GM19463 (cell line): ENCODE data around the gene STIM2.
"Not testable (repeated sequence)": the region's sequence is repeated elsewhere in the genome, so short reads cannot be mapped to it uniquely, and the experiment has no call there.

Experiments
- ATAC-seq: cut with Tn5 transposase; IDR thresholded peaks from one replicate; pipeline ENCODE4 v1.9.1; 2021; ENCODE audit warnings: mild to moderate bottlenecking, moderate library complexity; ENCODE audit not compliant: unreplicated experiment

The STIM2 gene

DNA sequence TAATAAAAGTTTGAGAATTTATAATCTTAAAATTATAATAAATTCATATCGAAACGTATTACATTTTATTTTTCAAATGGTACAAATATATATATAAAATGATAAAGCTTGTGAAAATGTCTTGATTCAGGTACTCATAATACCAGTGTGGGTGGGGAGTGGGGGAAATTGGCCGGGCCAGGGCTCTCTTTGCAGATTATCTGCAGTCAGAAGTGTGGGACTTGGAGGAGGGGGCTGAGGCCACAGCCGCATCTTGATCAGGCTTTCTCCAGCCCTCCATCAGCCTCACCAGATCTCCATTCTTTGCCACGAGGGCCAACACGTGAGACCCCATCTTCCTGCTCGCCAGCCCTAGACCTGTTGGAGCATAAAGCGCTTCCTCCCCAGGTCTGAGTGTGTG, 86.7 kb downstream of the STIM2 start:
- ATAC-seq, result no peak

DNA sequence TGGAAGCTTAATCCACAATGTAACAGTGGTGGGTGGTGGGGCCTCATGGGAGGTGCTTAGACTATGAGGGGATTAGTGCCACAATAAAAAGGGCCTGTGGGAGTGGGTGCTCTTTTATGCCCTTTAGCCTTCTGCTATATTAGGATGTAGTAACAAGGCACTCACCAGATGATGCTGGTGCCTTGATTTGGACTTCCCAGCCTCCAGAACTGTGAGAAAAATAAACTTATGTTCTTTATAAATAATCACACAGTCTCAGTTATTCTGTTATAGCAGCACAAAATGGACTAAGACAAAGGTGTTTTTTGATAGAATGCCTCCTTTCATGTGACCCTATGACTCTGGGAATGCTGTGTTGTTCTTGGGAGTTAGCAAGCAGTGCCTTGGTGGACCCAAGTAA, 89.8 kb downstream of the STIM2 start:
- ATAC-seq, result no peak

DNA sequence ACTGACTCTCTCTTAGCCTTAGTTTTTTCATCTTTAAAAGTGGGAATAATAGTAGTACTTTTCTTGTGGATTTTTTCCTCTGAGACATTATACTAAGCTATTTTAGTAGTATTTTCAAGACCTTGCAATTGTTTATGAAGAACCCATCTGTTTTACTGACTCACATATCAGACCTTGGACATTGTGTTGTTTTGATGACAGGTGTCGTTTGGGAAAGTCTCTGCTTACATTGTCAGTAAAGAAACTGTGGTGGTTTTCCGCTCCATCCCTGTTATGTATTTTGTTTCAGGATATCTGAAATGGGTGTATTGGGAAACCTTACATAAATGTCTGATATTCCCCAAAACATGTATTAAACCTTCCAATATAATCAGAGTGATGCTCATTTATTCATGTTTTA, 92.2 kb downstream of the STIM2 start:
- ATAC-seq, result no peak

DNA sequence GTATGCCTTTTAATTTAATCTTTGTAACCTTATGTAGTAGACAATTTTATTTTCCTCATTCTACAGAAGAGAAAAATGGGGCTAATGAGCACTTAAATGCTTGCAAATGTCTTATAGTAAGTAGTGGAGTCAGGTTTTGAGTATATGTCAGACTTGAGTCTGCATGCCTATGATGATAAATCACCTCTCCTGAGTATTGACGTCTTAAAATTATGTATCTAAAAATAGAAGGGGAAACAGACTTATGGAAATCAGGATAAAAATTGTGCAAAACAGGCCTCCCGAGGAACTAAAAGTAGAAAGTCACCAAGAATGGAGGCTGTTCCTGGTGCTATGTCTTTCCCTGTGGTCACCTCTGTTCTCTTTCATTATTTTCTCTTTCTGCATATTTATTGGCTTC, 92.7 kb downstream of the STIM2 start:
- ATAC-seq, result no peak

DNA sequence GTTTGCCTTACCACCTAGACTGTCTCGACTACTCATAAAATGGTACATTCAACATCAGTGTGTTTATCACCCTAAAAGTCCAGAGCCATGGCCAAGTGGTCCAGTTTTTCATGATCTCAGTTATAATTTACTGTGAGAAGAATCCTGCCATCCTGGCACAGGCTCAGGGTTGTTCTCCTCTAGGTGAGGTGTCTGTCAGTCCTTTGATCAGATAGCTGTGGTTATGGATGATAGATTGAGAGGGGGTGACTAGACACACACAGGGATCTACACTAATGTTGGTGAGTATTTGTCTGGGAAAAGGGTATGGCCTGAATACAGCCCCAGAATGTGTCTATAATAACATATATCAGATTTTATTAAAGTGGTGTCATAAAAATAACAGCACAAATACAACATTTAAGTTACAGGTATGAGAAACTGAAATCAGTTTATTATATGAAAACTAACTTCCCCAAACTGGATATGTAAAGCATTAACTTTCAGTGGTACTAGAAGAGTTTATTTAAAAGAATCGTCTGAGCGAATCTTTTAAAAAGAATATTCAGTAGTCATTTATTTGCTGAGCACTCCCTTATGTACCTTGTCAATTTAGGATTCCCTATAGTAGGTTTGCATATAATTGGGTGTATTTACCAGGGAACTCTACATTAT, 93.3 kb downstream of the STIM2 start:
- ATAC-seq, result no peak

DNA sequence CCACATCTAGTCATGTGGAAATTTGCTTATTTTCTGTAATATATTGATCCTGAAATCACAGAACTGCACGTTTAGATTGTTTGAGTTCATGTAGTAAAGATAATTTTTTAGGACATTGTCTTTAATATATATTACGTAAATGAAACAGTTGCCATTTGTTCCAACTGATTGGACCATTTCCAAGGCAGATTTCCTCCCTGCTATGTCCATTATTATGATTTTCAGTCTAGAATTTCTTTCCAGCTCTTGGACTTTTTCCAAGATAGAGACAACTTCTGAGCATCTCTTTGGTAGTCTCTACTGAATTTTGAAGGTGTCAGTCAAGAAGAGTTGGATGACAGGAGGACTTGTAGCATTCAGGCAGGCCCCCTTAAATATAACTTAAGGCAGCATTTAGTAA, 94.6 kb downstream of the STIM2 start:
- no peak for ATAC-seq

DNA sequence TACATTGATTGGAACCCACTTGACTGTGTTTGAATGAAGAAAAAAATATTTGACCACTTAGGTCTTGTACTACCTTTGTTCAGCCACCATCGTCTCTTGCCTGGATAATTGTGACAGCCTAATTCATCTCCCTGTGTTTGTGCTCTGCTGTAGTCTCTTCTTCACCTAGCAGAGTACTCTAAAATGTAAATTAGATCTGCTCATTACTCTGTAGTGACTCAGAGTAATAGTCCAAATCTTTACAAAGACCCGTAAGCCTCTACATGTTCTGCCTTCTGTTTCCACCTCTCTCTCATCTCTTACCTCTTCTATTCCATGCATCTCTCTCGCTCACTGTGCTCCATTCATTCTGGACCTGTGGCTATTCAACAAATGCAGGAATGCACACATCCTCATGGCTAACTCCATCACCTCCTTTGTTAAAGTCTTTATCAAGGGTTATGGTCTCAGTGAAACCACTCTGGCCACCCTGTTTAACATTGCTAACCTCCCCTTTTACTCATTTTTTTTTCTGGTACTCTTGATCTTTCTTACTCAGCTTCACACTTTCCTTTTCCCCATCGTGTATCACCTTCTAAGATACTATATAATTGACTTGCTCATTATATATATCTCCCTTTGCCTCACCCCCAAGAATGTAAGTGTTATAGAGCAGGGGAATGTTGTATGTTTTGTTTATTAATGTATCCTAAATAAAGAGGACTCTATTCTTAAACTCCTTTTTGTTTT, 98.4 kb downstream of the STIM2 start:
- ATAC-seq, result no peak

DNA sequence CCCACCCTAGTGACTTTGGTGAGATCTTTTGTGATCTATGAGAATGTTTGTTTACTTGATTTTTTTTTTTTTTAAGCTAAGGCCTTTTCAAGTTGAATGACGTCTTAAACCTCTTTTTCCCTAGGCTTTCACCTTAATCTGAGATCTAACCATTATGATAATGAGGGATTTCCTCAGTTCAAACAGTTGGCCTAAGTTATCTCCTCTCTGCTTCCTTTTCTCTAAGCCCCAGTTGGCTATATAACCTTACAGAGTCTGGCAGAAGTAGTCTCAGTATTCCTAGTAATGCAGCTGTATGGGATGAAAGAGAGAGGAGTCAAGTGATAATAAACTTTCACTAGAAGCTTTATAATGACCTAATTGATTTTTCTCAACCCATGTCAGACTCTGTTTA, 99.0 kb downstream of the STIM2 start:
- no peak for ATAC-seq

DNA sequence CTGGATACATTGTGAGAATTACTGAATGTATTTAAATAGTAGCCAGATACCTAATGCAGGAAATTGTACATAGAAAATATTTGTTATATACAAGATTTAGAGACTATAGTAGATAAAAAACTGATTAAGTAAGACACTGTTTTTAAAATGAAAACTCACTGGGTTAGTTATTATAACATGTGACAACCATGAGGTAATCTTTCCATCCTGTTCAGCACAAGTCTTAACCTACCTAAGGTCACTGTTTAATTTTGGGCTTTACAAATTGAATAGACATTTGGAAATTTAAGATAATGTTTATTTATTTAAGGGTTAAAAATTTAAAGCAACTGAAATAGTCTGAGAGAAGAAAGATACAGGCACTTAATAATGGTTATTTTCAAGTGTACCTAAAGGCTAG, 102.1 kb downstream of the STIM2 start:
- no peak for ATAC-seq

DNA sequence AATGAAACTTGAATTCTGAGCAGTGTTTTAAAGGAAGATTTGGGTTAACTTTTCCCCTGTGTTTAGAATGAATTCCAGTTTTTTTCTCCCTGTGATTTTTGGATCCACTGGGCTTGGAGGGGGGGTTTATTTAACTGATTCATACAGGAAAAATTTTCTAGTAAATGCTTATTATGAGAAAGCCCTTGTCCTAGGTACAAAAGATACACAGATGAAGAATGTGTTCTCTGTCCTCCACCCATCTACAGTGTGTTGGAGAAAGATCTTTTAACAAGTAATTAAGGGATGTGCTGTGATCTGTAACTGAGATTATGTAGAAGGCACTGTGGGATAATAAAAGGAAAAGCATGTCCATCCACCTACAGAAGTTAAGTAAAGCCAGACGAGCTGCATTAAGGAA, 103.9 kb downstream of the STIM2 start:
- ATAC-seq, result no peak

DNA sequence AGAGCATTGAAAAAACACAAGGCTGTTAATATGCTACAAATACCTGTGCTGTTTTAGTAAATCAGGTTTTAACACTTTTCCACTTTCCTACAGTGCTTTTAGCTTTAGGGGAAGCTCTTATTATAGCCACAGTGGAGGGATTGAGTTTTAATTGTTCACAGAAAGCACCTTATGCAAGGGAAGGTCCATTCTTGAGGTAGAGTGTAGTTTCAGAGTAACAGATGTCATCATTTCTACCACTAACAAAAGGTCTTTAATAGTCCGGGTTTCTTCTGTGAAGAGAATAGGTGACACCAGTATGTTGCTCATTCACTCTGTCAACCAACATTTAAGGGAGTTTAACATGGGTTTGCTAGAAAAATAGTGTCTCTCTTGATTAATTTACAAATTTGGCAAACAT, 104.4 kb downstream of the STIM2 start:
- peak; percentile 50 for ATAC-seq

DNA sequence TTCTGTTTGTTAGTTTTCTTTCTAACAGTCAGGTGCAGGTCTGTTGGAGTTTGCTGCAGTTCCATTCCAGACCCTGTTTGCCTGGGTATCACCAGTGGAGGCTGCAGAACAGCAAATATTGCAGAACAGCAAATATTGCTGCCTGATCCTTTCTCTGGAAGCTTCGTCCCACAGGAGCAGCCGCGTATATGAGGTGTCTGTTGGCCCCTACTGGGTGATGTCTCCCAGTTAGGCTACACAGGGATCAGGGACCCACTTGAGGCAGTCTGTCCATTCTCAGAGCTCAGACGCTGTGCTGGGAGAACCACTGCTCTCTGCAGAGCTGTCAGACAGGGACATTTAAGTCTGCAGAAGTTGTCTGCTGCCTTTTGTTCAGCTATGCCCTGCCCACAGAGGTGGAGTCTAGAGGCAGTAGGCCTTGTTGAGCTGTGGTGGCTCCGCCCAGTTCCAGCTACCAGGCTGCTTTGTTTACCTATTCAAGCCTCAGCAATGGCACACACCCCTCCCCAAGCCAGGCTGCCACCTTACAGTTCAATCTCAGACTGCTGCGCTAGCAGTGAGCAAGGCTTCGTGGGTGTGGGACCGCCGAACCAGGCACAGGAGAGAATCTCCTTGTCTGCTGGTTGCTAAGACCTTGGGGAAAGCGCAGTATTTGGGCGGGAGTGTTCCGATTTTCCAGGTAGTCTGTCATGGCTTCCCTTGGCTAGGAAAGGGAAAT, 115.0 kb downstream of the STIM2 start:
- ATAC-seq, result not testable (repeated sequence)

DNA sequence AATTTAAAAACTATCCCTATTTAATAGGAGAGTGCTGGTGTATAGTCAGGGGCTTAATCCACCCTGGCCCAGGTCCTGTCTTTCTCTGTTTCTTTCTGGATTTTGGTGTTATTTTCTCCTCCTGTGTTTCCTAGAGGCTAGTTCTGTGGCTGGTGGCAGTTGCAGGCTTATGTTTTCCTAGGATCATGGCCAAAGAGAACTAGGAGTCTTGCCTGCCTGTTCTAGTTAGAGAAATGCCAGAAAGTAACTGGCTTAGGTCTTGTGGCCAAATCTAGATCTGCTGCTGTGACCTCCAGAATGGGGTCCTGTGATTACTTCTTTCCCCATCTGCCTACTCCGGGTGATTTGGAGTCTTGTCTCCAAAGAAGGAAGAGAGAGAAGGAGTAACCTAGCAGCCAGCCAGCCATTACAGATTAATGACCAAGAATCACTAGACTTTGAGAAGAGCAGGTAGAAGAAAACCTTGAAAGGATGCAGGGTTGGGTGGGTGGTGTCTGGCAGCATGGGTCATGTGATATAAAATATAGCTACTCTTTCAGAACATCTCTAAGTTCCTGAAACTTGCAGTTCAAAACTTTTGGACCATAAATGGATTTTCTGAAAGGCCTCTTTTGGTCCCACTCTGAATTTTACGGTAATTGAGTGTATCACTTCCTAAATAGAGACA, 117.9 kb downstream of the STIM2 start:
- ATAC-seq, result no peak

DNA sequence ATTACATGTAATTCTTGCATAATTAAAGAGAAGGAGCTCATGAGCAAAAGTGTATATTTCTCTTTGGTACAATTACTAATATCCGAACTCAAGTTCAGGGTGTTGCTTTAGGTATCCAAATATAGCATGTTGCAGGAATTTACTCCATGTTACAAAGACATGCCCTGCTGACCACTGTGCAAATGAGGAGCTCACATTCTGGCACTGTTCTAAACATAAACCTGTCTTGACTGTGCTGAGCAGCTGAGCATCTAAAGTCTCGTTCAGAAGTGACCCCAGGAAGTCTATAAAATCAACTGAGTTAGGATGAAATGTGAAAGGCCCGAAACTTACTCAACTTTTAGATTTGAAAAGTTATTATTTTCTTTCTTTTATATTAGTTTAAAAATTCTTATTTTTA, 124.3 kb downstream of the STIM2 start:
- ATAC-seq, result no peak

DNA sequence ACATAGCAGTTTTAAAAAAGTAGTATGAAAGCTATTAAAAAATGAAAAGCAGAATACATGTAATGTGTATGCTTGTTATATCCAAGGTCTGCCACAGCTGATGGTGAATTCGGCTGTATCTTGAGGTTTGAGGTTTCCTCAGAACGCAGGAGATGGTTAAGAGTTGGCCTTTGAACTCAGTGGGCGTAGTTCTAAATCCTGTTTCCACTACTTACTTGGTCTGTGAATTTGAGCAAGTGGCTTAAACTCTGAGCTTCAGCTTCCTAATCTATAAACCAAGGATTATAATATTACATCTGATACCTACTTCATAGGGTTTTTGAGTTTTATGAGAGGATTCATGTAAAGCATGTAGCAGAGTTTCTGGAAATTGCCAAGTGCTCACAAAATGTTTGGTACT, 125.2 kb downstream of the STIM2 start:
- peak; percentile 98 for ATAC-seq

DNA sequence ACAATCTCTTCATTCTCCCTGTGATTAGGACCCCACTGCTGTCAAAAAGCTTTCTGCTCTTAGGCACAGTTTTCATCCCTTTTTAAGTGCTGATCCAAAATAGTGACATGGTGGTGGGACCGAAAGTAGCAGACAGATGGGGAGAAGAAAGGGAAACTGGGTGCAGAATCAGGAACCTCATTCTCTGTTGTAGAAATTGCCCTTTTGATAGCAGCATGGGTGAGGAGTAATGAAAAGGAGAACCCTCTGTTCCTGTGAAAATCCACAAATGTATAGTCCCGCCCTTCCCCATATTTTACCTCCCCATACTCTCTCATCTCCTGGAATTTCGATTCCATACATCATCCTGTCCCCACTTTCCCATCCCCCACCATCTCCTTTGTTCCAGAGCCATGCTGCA, 126.5 kb downstream of the STIM2 start:
- no peak for ATAC-seq

DNA sequence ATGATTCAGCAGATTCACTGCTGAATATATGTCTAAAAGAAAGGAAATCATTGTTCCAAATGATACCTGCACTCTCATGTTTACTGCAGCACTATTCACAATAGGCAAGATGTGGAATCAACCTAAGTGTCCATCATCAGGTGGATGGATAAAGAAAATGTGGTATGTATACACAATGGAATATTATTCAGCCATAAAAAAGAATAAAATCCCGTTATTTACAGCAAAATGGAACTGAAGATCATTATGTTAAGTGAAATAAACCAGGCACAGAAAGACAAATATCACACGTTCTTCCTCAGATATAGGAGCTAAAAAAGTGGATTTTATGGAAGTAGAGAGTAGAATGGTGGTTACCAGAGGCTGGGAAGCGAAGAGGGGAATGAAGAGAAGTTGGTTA, 130.4 kb downstream of the STIM2 start:
- ATAC-seq, result no peak

DNA sequence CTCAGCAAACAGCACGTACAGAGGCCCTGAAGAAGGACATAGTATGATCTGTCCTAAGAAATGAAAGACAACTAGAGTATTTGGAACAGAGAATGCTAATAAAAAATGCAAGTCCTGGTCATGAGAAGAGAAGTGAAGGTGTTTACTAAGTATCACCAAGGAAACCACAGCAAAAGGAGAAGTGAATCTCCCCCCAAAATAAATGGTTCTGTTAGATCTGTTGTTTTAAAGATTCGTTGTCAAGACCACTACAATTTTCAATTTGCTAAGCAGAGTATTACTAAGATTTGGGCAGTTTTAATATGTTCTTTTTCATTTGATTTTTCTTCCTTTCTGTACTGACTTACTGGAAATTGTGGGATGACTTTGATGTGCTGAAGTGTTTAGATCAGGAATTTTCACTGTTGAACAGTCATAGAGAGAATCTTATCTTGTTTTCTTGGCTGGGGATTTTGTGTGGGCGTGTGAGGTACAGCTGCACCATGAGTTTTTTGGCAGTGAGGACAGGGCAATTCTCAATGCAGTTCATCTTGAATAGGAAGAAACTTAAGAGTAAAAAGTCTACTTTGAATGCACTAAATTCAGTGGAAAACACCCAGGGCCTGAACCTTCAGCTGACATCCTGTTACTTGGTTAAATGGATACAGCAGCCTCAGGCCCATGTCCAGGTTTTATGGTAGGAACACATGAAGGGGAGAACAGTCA, 132.2 kb downstream of the STIM2 start:
- ATAC-seq, result peak; percentile 94

DNA sequence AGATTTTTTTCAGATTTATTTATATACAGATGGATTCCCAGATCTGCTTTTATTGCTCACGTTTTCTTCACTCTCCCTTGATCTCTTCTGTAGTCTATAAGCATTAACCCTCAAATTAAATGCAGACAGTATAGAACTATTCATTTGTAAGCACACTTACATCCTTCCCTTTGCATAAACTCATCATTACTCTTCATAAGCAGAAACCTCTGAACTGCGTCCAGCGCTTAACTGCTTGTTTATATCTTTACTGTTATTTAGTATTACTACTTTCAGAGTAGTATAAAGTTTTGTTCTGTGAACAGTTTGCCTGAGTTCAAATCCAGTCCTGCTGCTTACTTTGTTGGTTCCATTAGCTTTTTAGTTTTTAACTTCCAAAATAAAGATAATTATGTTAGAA, 132.9 kb downstream of the STIM2 start:
- no peak for ATAC-seq

DNA sequence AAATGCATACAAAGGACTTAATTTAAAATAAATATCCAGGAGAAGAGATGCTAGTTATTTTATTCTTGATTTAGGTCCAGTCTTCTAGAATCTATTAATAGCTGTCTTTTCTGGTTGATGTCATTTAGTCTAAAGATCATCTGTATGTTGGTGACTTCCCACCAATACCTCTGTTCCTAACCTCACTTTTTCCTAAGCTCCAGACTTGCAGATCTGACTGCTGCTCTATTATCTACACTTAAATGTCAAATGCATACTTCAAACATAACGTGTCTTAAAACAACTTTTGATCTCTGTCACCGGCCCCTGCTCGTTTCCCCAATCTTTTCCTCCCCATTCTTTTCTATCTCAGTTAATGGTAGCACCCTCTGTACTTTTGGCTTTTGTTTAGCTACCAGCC, 133.3 kb downstream of the STIM2 start:
- no peak for ATAC-seq

DNA sequence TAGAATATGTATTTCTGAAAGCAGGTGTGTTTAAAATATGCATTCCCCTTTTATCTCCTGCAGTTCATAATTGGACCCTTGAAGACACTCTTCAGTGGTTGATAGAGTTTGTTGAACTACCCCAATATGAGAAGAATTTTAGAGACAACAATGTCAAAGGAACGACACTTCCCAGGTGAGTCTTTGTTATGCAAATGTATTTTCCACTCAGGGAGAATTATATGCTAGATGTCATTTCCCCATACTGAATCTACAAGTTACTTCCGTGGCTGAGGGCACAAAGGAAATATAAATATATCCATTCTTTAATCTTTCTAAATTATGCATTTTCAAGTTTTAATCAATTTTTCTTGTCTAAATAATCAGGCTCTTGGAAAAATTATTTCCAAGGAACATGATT, 134.7 kb downstream of the STIM2 start:
- no peak for ATAC-seq
